ENCODE data around the gene CAND2. TPM values are rescaled to one million over a fixed set of nuclear protein-coding genes. Genes with fewer than 3 reads are reported as not detected.
A peak's percentile ranks its signal among the peaks of the same experiment; 100 is the strongest.
"Not testable (repeated sequence)": the region's sequence is repeated elsewhere in the genome, so short reads cannot be mapped to it uniquely, and the experiment has no call there.

Gene CAND2
- total RNA-seq, 1 experiment from 2014 or later = 19.2 TPM

GRCh38 chr3:12768579-12769527, 27.6 kb upstream of the CAND2 start:
- no peak for DNase-seq (ENCODE audit: low spot score)
- in situ Hi-C loops (cut with HindIII; ENCODE audit: low sequenced_read_pairs) = no loop called here

- in situ Hi-C loops (cut with HindIII; ENCODE audit: low sequenced_read_pairs) = no loop called here
- DNase-seq (ENCODE audit: low spot score) = no peak
Measured at GRCh38 chr3:12769761-12770160, 26.7 kb upstream of the CAND2 start.

- DNase-seq (ENCODE audit: low spot score) = no peak
- in situ Hi-C loops (cut with HindIII; ENCODE audit: low sequenced_read_pairs) = no loop called here
Measured at GRCh38 chr3:12771236-12771635, 25.2 kb upstream of the CAND2 start.

- no peak for DNase-seq (ENCODE audit: low spot score)
- in situ Hi-C loops (cut with HindIII; ENCODE audit: low sequenced_read_pairs) = no loop called here
Measured at GRCh38 chr3:12772462-12772861, 24.0 kb upstream of the CAND2 start.

- no peak for DNase-seq (ENCODE audit: low spot score)
- in situ Hi-C loops (cut with HindIII; ENCODE audit: low sequenced_read_pairs) = no loop called here
Measured at GRCh38 chr3:12773030-12773709, 23.3 kb upstream of the CAND2 start.

GRCh38 chr3:12773710-12774086, 22.8 kb upstream of the CAND2 start:
- in situ Hi-C loops (cut with HindIII; ENCODE audit: low sequenced_read_pairs) = no loop called here
- no peak for DNase-seq (ENCODE audit: low spot score)

- in situ Hi-C loops (cut with HindIII; ENCODE audit: low sequenced_read_pairs) = no loop called here
Measured at GRCh38 chr3:12774619-12775018, 21.9 kb upstream of the CAND2 start.

GRCh38 chr3:12775226-12775625, 21.3 kb upstream of the CAND2 start:
- in situ Hi-C loops (cut with HindIII; ENCODE audit: low sequenced_read_pairs) = no loop called here
- no peak for DNase-seq (ENCODE audit: low spot score)

More at GRCh38 chr3:12774619-12775018, 21.9 kb upstream of the CAND2 start:
- DNase-seq (ENCODE audit: low spot score) = no peak

- DNase-seq (ENCODE audit: low spot score); in situ Hi-C loops (cut with HindIII; ENCODE audit: low sequenced_read_pairs): not testable (repeated sequence)
Measured at GRCh38 chr3:12775970-12776369, 20.5 kb upstream of the CAND2 start.

GRCh38 chr3:12777171-12777570, 19.3 kb upstream of the CAND2 start:
- no peak for DNase-seq (ENCODE audit: low spot score)
- in situ Hi-C loops (cut with HindIII; ENCODE audit: low sequenced_read_pairs) = no loop called here

GRCh38 chr3:12780751-12781150, 15.7 kb upstream of the CAND2 start:
- DNase-seq (ENCODE audit: low spot score) = no peak
- in situ Hi-C loops (cut with HindIII; ENCODE audit: low sequenced_read_pairs) = no loop called here

GRCh38 chr3:12782172-12782815, 14.2 kb upstream of the CAND2 start:
- in situ Hi-C loops (cut with HindIII; ENCODE audit: low sequenced_read_pairs) = no loop called here
- DNase-seq (ENCODE audit: low spot score) = no peak

GRCh38 chr3:12785096-12785495, 11.4 kb upstream of the CAND2 start:
- DNase-seq (ENCODE audit: low spot score) = no peak
- in situ Hi-C loops (cut with HindIII; ENCODE audit: low sequenced_read_pairs) = no loop called here

GRCh38 chr3:12787346-12787745, 9.1 kb upstream of the CAND2 start:
- peak; percentile 66 for DNase-seq (ENCODE audit: low spot score)
- in situ Hi-C loops (cut with HindIII; ENCODE audit: low sequenced_read_pairs) = not testable (repeated sequence)

GRCh38 chr3:12787967-12788690, 8.4 kb upstream of the CAND2 start:
- in situ Hi-C loops (cut with HindIII; ENCODE audit: low sequenced_read_pairs); DNase-seq (ENCODE audit: low spot score): not testable (repeated sequence)

GRCh38 chr3:12791430-12791829, 5.0 kb upstream of the CAND2 start:
- in situ Hi-C loops (cut with HindIII; ENCODE audit: low sequenced_read_pairs) = no loop called here

GRCh38 chr3:12793701-12794100, 2.8 kb upstream of the CAND2 start:
- no peak for DNase-seq (ENCODE audit: low spot score)
- in situ Hi-C loops (cut with HindIII; ENCODE audit: low sequenced_read_pairs) = no loop called here

More at GRCh38 chr3:12791430-12791829, 5.0 kb upstream of the CAND2 start:
- no peak for DNase-seq (ENCODE audit: low spot score)

- DNase-seq (ENCODE audit: low spot score) = no peak
- in situ Hi-C loops (cut with HindIII; ENCODE audit: low sequenced_read_pairs) = no loop called here
Measured at GRCh38 chr3:12797124-12797891, 828 bp downstream of the CAND2 start.

Measured in G401 (cell line).